ENCODE data around the gene COMMD10. TPM values are rescaled to one million over a fixed set of nuclear protein-coding genes. Genes with fewer than 3 reads are reported as not detected.

COMMD10 gene
- total RNA-seq, 2 experiments from 2014 or later = 16.7 to 20.8 TPM

- Mint-ChIP-seq H3K4me3 (no peak overlapping the region), H3K27ac (no peak overlapping the region), H3K4me1 (ENCODE audit: low read depth) (peaks cover 10% of the 10 kb centered on the region), H3K27me3 (no peaks in the 10 kb centered on the region), H3K9me3 (no peaks in the 10 kb centered on the region), H3K36me3 (ENCODE audit: low read depth) (peaks cover 9% of the 10 kb centered on the region)
- ChIA-PET POLR2A (no interaction called here), CTCF (no interaction called here)
- intact Hi-C loops (cut with micrococcal nuclease) = no loop called here
- no peak for TF ChIP-seq CTCF (IDR thresholded peaks at IDR 0.05)
- no peak for ATAC-seq
- DNase-seq = no peak
These were observed 45.6 kb downstream of the COMMD10 start for GRCh38 chr5:116130471-116130870.

DNA sequence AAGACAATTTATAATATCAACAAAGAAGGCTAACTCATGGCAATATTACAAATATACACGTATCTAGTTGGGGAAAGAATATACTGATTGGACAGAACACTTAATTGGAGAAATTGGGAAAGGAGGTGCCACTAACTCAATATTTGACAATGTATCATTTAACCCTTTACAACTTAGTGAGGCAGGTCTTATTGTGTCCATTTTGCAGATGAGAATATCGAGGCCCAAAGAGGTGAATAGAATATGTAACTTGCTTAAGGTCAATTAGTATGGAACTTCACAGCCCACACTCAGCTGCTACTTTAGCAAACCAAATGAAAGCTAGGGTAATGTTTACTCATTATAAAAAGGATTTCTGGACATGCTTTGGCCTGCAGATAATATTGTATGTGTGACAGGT lies 46.2 kb downstream of the COMMD10 start:
- no peak overlapping the region for H3K27ac Mint-ChIP-seq
- H3K4me1 Mint-ChIP-seq (ENCODE audit: low read depth) = peaks cover 12% of the 10 kb centered on the region
- POLR2A ChIA-PET = no interaction called here
- H3K27me3 Mint-ChIP-seq = no peaks in the 10 kb centered on the region
- peaks cover 3% of the 10 kb centered on the region for H3K36me3 Mint-ChIP-seq (ENCODE audit: low read depth)
- ATAC-seq = no peak
- CTCF ChIA-PET = no interaction called here
- no peak for DNase-seq
- intact Hi-C loops (cut with micrococcal nuclease) = no loop called here
- no peak for TF ChIP-seq CTCF (IDR thresholded peaks at IDR 0.05)
- no peak overlapping the region for H3K4me3 Mint-ChIP-seq
- no peaks in the 10 kb centered on the region for H3K9me3 Mint-ChIP-seq

- no peaks in the 10 kb centered on the region for H3K27me3 Mint-ChIP-seq
- POLR2A ChIA-PET = no interaction called here
- TF ChIP-seq CTCF (IDR thresholded peaks at IDR 0.05) = no peak
- ATAC-seq = no peak
- no peak for DNase-seq
- no peak overlapping the region for H3K27ac Mint-ChIP-seq
- CTCF ChIA-PET = no interaction called here
- no peaks in the 10 kb centered on the region for H3K36me3 Mint-ChIP-seq (ENCODE audit: low read depth)
- H3K4me1 Mint-ChIP-seq (ENCODE audit: low read depth) = peaks cover 19% of the 10 kb centered on the region
- intact Hi-C loops (cut with micrococcal nuclease) = no loop called here
- H3K9me3 Mint-ChIP-seq = no peaks in the 10 kb centered on the region
- no peak overlapping the region for H3K4me3 Mint-ChIP-seq
These were observed 48.5 kb downstream of the COMMD10 start for GRCh38 chr5:116133281-116133680.

GRCh38 chr5:116135344-116135743 lies 50.5 kb downstream of the COMMD10 start:
- intact Hi-C loops (cut with micrococcal nuclease) = loop anchor here (5.0 kb wide), 1 partner anchor 812 kb away; no protein-coding TSS in a partner anchor
- ChIA-PET POLR2A (no interaction called here), CTCF (interaction anchor here (0.6 to 3.6 kb wide), 2 partner anchors 313 to 813 kb away, joined by 3 to 12 read pairs; no protein-coding TSS in a partner anchor)
- DNase-seq (peak; percentile 65), ATAC-seq (peak; percentile 94)
- Mint-ChIP-seq H3K27ac (no peak overlapping the region), H3K4me1 (ENCODE audit: low read depth) (peaks cover 19% of the 10 kb centered on the region), H3K27me3 (no peaks in the 10 kb centered on the region), H3K9me3 (no peaks in the 10 kb centered on the region), H3K36me3 (ENCODE audit: low read depth) (no peaks in the 10 kb centered on the region), H3K4me3 (no peak overlapping the region)
- TF ChIP-seq CTCF (IDR thresholded peaks at IDR 0.05) = no peak

DNA sequence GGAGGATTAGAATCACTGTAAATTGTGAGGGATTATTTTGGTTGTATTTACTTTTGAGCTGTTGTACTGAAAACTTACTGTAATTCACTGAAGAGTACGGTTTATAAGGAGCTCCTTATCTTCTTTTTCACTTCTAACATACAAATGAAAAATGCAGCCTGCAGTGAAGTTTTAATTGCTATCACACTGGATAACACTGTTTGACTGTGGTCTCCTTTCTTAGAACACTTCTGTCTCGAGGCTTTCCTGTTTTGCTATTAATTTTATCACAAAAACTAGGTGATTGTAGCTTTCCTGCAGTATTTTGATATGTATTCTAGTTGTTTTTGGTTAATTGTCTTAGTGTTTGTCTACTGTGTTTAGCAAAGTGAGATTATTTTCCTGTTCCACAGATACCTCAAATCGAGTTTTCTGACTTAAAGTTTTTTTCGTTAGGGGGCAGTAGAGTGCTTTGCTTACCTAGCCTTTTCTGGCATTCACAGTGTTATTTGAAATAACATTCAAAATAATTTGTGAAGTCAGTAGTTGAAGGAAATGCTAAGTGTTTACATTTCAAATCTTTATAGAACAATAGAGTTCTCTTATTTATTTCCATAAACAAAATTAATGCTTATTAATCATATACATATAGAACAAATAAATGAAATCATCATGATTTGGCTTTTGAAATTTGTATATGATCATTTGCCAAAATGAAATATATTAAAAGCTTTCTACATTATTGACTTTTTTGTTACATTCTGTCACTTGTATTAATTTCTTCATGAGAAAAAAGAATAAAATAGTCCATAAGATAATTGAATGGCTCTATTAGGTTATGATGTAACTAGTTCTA lies 52.9 kb downstream of the COMMD10 start:
- H3K36me3 Mint-ChIP-seq (ENCODE audit: low read depth) = no peaks in the 10 kb centered on the region
- peak; percentile 94 for TF ChIP-seq CTCF (IDR thresholded peaks at IDR 0.05)
- peak; percentile 54 for ATAC-seq
- peaks cover 19% of the 10 kb centered on the region for H3K4me1 Mint-ChIP-seq (ENCODE audit: low read depth)
- no peaks in the 10 kb centered on the region for H3K27me3 Mint-ChIP-seq
- no peaks in the 10 kb centered on the region for H3K9me3 Mint-ChIP-seq
- no peak overlapping the region for H3K27ac Mint-ChIP-seq
- ChIA-PET POLR2A (interaction anchor here (0.6 kb wide), 1 partner anchor 50 kb away, joined by 6 read pairs; no protein-coding TSS in a partner anchor), CTCF (interaction anchor here (0.6 to 3.6 kb wide), 12 partner anchors 9 to 810 kb away, joined by 3 to 12 read pairs (median 3); no protein-coding TSS in a partner anchor)
- intact Hi-C loops (cut with micrococcal nuclease) = loop anchor here (5.0 kb wide), 1 partner anchor 810 kb away; no protein-coding TSS in a partner anchor
- H3K4me3 Mint-ChIP-seq = no peak overlapping the region
- DNase-seq = no peak
